ENCODE results near the gene SHC3. TPM values are rescaled to one million over a fixed set of nuclear protein-coding genes. Genes with fewer than 3 reads are reported as not detected.

Gene SHC3
- total RNA-seq, 1 donor from 2014 or later, result not detected

GRCh38 chr9:88992556-88992955, 186.1 kb downstream of the SHC3 start:
- DNase-seq (ENCODE audit: low spot score), result no peak
- intact Hi-C loops (cut with micrococcal nuclease), result no loop called here
- Mint-ChIP-seq H3K4me3 (peak overlapping the region; percentile 68), H3K9me3 (no peaks in the 10 kb centered on the region), H3K27me3 (ENCODE audit: insufficient read depth) (peaks cover 34% of the 10 kb centered on the region), H3K27ac (no peak overlapping the region), H3K36me3 (ENCODE audit: low read depth) (no peaks in the 10 kb centered on the region), H3K4me1 (ENCODE audit: low read depth) (peaks cover 19% of the 10 kb centered on the region)

DNA sequence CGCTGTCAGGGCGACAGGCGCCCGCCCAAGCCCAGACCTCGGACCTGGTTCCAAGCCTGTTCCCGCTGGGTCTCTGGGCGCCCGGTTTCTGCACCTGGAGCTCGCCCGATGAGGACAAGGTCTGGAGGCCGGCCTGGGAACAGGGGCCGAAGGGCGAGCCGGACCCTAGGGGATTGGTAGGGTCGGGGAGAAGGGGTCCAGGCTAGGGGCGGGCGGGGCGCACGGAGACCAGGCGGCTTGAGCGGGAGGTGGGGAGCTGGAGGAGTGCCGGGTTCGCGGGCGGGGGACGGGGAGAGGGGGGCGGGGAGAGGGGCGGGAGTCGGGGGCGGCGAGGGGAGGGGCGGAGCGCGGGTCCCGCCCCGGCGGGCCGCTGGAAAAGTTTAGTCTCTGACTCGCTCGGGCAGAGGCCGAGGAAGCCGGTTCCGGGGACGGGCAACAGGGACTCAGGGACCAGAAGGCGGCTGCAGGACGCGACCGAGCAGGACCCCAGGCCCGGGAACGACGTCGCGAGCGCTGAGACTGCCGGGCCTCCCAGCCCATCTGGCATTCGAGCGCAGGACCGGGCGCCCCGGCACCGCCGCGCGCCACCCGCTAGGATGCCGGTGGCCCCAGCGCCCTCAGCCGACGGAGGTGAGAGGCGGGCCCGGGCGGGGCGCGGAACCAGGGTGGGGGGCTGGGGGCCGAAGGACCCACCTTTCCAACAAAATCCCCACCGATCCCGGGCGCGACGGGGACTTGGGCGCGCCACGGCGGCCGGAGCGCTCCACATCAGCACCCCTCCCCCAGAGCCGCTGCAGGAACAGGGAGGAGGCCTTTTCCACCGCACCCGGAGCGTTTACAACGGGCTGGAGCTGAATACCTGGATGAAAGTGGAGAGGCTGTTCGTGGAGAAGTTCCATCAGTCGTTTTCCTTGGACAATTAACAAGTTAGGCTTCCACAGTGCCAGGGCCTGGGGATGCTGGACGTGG, 187.3 kb downstream of the SHC3 start, which contains the start of gene S1PR3:
S1PR3 (plus strand) TSS at position 403 of the 969 bp plus-strand sequence. CDS start 9,733 bp downstream, outside the sequence.
- DNase-seq (ENCODE audit: low spot score), result no peak
- no peak within 1 kb of the TSS for H3K27ac Mint-ChIP-seq
- intact Hi-C loops (cut with micrococcal nuclease), result no loop called here
- H3K4me3 Mint-ChIP-seq, result peak within 1 kb of the TSS; percentile 68
- no peaks in the 10 kb centered on the region for H3K36me3 Mint-ChIP-seq (ENCODE audit: low read depth)
- H3K9me3 Mint-ChIP-seq, result no peaks in the 10 kb centered on the region
- peaks cover 34% of the 10 kb centered on the region for H3K27me3 Mint-ChIP-seq (ENCODE audit: insufficient read depth)
- peaks cover 19% of the 10 kb centered on the region for H3K4me1 Mint-ChIP-seq (ENCODE audit: low read depth)

DNA sequence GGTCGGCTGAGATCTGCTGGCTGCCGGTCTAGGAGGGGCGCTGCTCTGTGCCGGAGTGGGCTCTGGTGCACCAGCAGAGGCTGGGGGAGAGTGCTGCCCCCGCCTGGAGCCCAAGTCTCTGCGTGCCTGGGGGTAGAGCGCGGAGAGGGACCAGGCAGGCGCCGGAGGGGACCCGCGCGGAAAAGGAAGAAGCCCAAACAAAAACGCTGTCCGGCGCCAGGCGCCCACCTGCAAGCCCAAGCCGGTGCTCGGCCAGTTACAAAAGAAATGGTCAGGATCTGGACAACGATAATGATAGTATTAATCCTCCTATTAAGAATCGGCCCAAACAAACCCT, 187.9 kb downstream of the SHC3 start:
- H3K9me3 Mint-ChIP-seq, result no peaks in the 10 kb centered on the region
- H3K36me3 Mint-ChIP-seq (ENCODE audit: low read depth), result no peaks in the 10 kb centered on the region
- peaks cover 23% of the 10 kb centered on the region for H3K4me1 Mint-ChIP-seq (ENCODE audit: low read depth)
- no peak overlapping the region for H3K27ac Mint-ChIP-seq
- H3K27me3 Mint-ChIP-seq (ENCODE audit: insufficient read depth), result peaks cover 34% of the 10 kb centered on the region
- DNase-seq (ENCODE audit: low spot score), result no peak
- H3K4me3 Mint-ChIP-seq, result no peak overlapping the region
- intact Hi-C loops (cut with micrococcal nuclease), result no loop called here

DNA sequence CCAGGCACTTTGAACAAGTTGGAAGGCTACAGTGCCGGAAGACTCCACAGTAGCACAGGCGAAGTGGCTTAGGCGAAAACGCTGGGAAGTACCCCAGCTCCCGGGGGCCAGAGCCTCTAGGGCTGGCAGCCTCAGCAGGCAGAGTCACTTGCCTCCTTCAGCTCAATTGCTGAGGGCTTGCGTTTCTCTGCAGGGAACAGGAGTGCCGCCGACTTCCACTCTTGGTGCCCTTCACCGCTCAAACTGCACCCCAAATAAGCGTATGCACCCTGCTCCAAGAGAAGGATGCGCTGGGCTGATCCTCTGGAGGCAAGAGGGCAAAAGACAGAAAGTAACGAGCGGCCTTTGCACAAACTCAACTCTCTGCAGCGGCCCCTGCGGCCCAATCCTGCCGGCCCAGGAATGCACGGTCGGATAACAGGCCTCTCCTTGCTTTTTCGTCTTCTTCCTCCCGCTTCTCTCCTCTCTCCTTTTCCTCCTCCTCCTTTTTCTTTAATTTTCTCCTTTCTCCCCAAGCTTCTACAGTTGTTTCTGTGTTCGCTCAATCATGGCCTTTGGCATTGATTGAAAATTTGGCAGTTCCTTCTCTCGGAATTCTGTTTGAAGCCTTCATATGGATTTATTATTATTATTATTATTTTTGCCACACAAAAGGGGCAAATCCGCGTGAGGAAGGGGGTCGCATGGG, 188.4 kb downstream of the SHC3 start:
- Mint-ChIP-seq H3K4me1 (ENCODE audit: low read depth) (peaks cover 25% of the 10 kb centered on the region), H3K9me3 (no peaks in the 10 kb centered on the region), H3K27ac (no peak overlapping the region), H3K4me3 (no peak overlapping the region), H3K27me3 (ENCODE audit: insufficient read depth) (peaks cover 36% of the 10 kb centered on the region), H3K36me3 (ENCODE audit: low read depth) (no peaks in the 10 kb centered on the region)
- intact Hi-C loops (cut with micrococcal nuclease), result no loop called here
- no peak for DNase-seq (ENCODE audit: low spot score)

DNA sequence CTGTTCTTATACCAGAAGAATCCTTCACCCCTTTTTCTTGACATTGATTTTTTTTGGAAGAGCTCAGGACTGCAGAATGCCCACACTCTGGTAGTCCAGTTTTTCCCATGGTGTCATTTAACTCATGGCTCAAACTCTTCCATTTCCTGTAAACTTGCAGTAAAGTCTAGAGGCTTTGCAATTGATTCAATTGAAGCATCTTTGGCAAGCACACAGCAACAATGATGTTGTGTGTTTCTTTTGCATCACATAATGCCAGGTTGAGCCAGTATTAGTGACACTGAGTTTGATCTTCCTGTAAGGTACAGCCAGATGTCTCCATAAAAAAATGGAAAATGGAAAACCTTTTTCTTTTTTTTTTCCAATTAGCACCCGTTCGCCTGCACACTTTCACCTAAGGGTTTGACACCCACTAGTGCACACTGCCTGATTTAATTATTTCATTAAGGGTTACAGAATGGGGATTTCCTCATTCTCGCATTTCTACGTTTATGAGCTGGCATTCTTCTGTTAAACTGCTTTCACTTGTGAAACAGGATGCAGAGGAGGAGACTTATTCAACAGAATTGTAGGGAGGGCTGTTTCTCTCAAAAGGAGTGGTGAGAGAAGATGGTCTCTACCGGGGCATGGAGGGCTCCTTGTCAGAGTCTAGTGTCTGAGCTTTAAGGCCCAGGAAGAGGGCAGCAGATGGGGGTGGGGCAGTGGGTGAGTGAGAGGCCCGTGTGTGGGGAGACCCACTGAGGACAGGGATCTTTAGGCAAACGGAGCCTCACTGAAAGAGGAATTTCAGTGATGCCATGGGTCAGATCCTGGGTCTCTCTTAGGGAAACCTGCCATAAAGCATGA, 189.6 kb downstream of the SHC3 start:
- H3K9me3 Mint-ChIP-seq, result no peaks in the 10 kb centered on the region
- peaks cover 25% of the 10 kb centered on the region for H3K4me1 Mint-ChIP-seq (ENCODE audit: low read depth)
- H3K4me3 Mint-ChIP-seq, result peak overlapping the region; percentile 77
- H3K36me3 Mint-ChIP-seq (ENCODE audit: low read depth), result no peaks in the 10 kb centered on the region
- peaks cover 32% of the 10 kb centered on the region for H3K27me3 Mint-ChIP-seq (ENCODE audit: insufficient read depth)
- intact Hi-C loops (cut with micrococcal nuclease), result loop anchor here (1.0 to 2.0 kb wide), 4 partner anchors 13 to 685 kb away; no protein-coding TSS in a partner anchor
- peak overlapping the region; percentile 82 for H3K27ac Mint-ChIP-seq
- DNase-seq (ENCODE audit: low spot score), result peak; percentile 12

- peaks cover 25% of the 10 kb centered on the region for H3K27me3 Mint-ChIP-seq (ENCODE audit: insufficient read depth)
- H3K27ac Mint-ChIP-seq, result no peak overlapping the region
- intact Hi-C loops (cut with micrococcal nuclease), result loop anchor here (2.0 kb wide), 2 partner anchors 37 to 153 kb away; no protein-coding TSS in a partner anchor
Observed at GRCh38 chr9:88987661-88988060, 191.0 kb downstream of the SHC3 start.

DNA sequence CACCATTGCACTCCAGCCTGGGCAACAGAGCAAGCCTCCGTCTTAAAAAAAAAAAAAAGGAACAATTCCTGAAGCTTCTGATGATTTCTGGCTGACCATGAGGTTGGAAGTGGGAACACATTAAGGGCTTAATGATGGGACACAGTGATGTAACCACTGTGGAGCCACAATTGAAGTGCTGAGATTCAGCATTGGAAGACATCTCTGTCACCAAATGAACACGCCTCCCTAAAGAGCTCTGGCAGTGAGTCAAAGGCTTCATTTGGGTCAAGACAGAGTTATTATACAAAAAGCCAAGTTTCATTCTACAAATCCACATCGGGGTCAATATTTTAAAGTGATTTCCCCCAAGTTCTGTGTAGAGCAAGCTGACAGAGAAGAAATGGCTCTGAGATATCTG, 191.8 kb downstream of the SHC3 start:
- intact Hi-C loops (cut with micrococcal nuclease), result no loop called here
- no peak overlapping the region for H3K27ac Mint-ChIP-seq
- DNase-seq (ENCODE audit: low spot score), result no peak
- H3K9me3 Mint-ChIP-seq, result no peaks in the 10 kb centered on the region
- no peak overlapping the region for H3K4me3 Mint-ChIP-seq
- H3K36me3 Mint-ChIP-seq (ENCODE audit: low read depth), result no peaks in the 10 kb centered on the region
- peaks cover 20% of the 10 kb centered on the region for H3K27me3 Mint-ChIP-seq (ENCODE audit: insufficient read depth)
- peaks cover 25% of the 10 kb centered on the region for H3K4me1 Mint-ChIP-seq (ENCODE audit: low read depth)

More at GRCh38 chr9:88987661-88988060, 191.0 kb downstream of the SHC3 start:
- Mint-ChIP-seq H3K9me3 (no peaks in the 10 kb centered on the region), H3K4me3 (no peak overlapping the region), H3K4me1 (ENCODE audit: low read depth) (peaks cover 25% of the 10 kb centered on the region), H3K36me3 (ENCODE audit: low read depth) (no peaks in the 10 kb centered on the region)
- no peak for DNase-seq (ENCODE audit: low spot score)

DNA sequence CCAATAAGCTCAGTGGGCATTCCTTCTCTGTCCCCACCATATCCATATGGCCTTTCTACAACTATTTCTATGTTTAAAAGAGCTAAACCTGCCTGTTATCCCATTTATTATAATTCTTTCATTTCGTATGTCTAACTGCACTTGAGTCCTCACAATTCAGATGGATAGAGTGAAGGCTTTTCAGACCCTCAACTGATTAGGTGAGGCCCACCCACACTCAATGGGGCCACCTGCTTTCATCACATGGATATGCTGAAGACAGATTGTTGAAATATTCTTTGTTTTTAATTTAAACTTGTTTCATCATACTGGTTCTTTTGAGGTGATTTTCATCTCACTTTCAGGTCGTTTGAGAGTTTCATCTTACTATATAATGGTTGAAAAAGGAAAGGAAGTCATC, 193.0 kb downstream of the SHC3 start:
- Mint-ChIP-seq H3K9me3 (no peaks in the 10 kb centered on the region), H3K27ac (no peak overlapping the region), H3K4me3 (no peak overlapping the region), H3K27me3 (ENCODE audit: insufficient read depth) (peaks cover 18% of the 10 kb centered on the region), H3K36me3 (ENCODE audit: low read depth) (no peaks in the 10 kb centered on the region), H3K4me1 (ENCODE audit: low read depth) (peaks cover 25% of the 10 kb centered on the region)
- intact Hi-C loops (cut with micrococcal nuclease), result no loop called here
- DNase-seq (ENCODE audit: low spot score), result no peak

GRCh38 chr9:88984543-88984883, 194.1 kb downstream of the SHC3 start:
- intact Hi-C loops (cut with micrococcal nuclease), result no loop called here

GRCh38 chr9:88983865-88984542, 194.6 kb downstream of the SHC3 start:
- no peak overlapping the region for H3K27ac Mint-ChIP-seq
- H3K4me1 Mint-ChIP-seq (ENCODE audit: low read depth), result peaks cover 14% of the 10 kb centered on the region
- intact Hi-C loops (cut with micrococcal nuclease), result no loop called here
- no peaks in the 10 kb centered on the region for H3K9me3 Mint-ChIP-seq
- no peaks in the 10 kb centered on the region for H3K36me3 Mint-ChIP-seq (ENCODE audit: low read depth)
- no peak for DNase-seq (ENCODE audit: low spot score)
- H3K4me3 Mint-ChIP-seq, result no peak overlapping the region
- peaks cover 8% of the 10 kb centered on the region for H3K27me3 Mint-ChIP-seq (ENCODE audit: insufficient read depth)

More at GRCh38 chr9:88984543-88984883, 194.1 kb downstream of the SHC3 start:
- Mint-ChIP-seq H3K4me1 (ENCODE audit: low read depth) (peaks cover 19% of the 10 kb centered on the region), H3K36me3 (ENCODE audit: low read depth) (no peaks in the 10 kb centered on the region), H3K4me3 (no peak overlapping the region), H3K27ac (no peak overlapping the region), H3K9me3 (no peaks in the 10 kb centered on the region), H3K27me3 (ENCODE audit: insufficient read depth) (peaks cover 10% of the 10 kb centered on the region)
- no peak for DNase-seq (ENCODE audit: low spot score)

GRCh38 chr9:88980740-88981203, 197.8 kb downstream of the SHC3 start:
- Mint-ChIP-seq H3K4me3 (no peak overlapping the region), H3K9me3 (no peaks in the 10 kb centered on the region), H3K4me1 (ENCODE audit: low read depth) (peaks cover 8% of the 10 kb centered on the region), H3K36me3 (ENCODE audit: low read depth) (no peaks in the 10 kb centered on the region), H3K27ac (no peak overlapping the region), H3K27me3 (ENCODE audit: insufficient read depth) (peaks cover 12% of the 10 kb centered on the region)
- intact Hi-C loops (cut with micrococcal nuclease), result no loop called here
- DNase-seq (ENCODE audit: low spot score), result no peak

GRCh38 chr9:88979791-88980190, 198.8 kb downstream of the SHC3 start:
- Mint-ChIP-seq H3K9me3 (no peaks in the 10 kb centered on the region), H3K27me3 (ENCODE audit: insufficient read depth) (peaks cover 10% of the 10 kb centered on the region), H3K27ac (no peak overlapping the region), H3K4me1 (ENCODE audit: low read depth) (peaks cover 5% of the 10 kb centered on the region), H3K4me3 (no peak overlapping the region), H3K36me3 (ENCODE audit: low read depth) (no peaks in the 10 kb centered on the region)
- DNase-seq (ENCODE audit: low spot score), result no peak
- intact Hi-C loops (cut with micrococcal nuclease), result no loop called here
